ENCODE results near the gene KCTD2. TPM values are rescaled to one million over a fixed set of nuclear protein-coding genes. Genes with fewer than 3 reads are reported as not detected.
"Not testable (repeated sequence)": the region's sequence is repeated elsewhere in the genome, so short reads cannot be mapped to it uniquely, and the experiment has no call there.

The KCTD2 gene
- total RNA-seq, 1 donor from 2014 or later: 17.1 TPM

DNA sequence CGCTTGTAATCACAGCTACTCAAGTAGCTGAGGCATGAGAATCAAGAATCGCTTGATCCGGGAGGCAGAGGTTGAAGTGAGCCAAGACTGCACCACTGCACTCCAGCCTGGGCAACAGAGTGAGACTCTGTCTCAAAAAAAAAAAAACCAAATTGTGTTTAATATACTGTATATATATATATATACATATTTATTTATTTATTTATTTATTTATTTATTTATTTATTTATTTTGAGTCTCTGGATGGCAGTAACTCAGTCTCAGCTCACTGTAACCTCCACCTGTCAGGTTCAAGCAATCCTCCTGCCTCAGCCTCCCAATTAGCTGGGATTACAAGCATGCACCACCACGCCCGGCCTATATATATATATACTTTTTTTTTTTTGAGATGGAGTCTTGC lies 25.9 kb downstream of the KCTD2 start:
- not testable (repeated sequence) for H3K9me3 ChIP-seq (ENCODE audit: insufficient read depth, low read depth, low read length); H3K9ac ChIP-seq (ENCODE audit: low read length); H3K36me3 ChIP-seq (ENCODE audit: insufficient read depth, low read length); H3K27ac Mint-ChIP-seq (ENCODE audit: unreplicated experiment); H4K20me1 ChIP-seq (ENCODE audit: insufficient read depth, low read length); H3K4me3 ChIP-seq (ENCODE audit: insufficient read depth, low read depth, low read length); H3K4me1 Mint-ChIP-seq (ENCODE audit: low read depth, unreplicated experiment); H3K27me3 ChIP-seq (ENCODE audit: insufficient read depth, low read length); H3K27ac ChIP-seq (ENCODE audit: low read depth, low read length); H3K27me3 Mint-ChIP-seq (ENCODE audit: low read depth, unreplicated experiment); FAIRE-seq; H3K9me3 Mint-ChIP-seq (ENCODE audit: unreplicated experiment); H2AFZ ChIP-seq (ENCODE audit: low read depth, low read length); DNase-seq (ENCODE audit: low read depth); H3K4me3 Mint-ChIP-seq (ENCODE audit: unreplicated experiment); H3K4me1 ChIP-seq (ENCODE audit: insufficient read depth, low read length); H3K4me2 ChIP-seq (ENCODE audit: low read length); H3K79me2 ChIP-seq (ENCODE audit: insufficient read depth, low read length); H3K36me3 Mint-ChIP-seq (ENCODE audit: low read depth, unreplicated experiment)

DNA sequence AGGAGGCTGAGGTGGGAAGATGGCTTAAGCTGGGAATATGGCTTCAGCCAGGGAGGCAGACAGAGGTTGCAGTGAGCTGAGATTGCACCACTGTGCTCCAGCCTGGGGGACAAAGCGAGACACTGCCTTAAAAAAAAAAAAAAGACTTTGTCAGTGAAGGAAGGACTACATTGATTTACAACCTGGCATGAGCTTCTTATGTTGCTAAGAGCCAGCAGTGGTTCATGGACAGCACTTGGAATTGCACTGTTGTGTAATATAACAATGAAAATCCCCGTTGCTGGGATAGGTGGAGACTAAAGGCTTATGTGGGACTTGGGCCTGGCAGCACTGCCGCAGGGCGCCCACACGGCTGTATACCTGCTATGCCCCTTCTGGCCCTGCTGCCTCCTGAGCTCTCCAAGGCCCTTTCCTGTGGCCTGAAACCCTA lies 26.6 kb downstream of the KCTD2 start:
- Mint-ChIP-seq H3K27ac (ENCODE audit: unreplicated experiment) (peak overlapping the region; percentile 41), H3K9me3 (ENCODE audit: unreplicated experiment) (no peaks in the 10 kb centered on the region), H3K27me3 (ENCODE audit: low read depth, unreplicated experiment) (peaks cover 1% of the 10 kb centered on the region), H3K4me3 (ENCODE audit: unreplicated experiment) (no peak overlapping the region), H3K4me1 (ENCODE audit: low read depth, unreplicated experiment) (peaks cover 11% of the 10 kb centered on the region), H3K36me3 (ENCODE audit: low read depth, unreplicated experiment) (no peaks in the 10 kb centered on the region)
- DNase-seq (ENCODE audit: low read depth) (no peak), FAIRE-seq (no peak)
- H3K4me2 ChIP-seq (ENCODE audit: low read length): no peak overlapping the region
- peaks cover 15% of the 10 kb centered on the region for H3K4me1 ChIP-seq (ENCODE audit: insufficient read depth, low read length)
- no peaks in the 10 kb centered on the region for H3K27me3 ChIP-seq (ENCODE audit: insufficient read depth, low read length)
- TF ChIP-seq, protein P1, sequence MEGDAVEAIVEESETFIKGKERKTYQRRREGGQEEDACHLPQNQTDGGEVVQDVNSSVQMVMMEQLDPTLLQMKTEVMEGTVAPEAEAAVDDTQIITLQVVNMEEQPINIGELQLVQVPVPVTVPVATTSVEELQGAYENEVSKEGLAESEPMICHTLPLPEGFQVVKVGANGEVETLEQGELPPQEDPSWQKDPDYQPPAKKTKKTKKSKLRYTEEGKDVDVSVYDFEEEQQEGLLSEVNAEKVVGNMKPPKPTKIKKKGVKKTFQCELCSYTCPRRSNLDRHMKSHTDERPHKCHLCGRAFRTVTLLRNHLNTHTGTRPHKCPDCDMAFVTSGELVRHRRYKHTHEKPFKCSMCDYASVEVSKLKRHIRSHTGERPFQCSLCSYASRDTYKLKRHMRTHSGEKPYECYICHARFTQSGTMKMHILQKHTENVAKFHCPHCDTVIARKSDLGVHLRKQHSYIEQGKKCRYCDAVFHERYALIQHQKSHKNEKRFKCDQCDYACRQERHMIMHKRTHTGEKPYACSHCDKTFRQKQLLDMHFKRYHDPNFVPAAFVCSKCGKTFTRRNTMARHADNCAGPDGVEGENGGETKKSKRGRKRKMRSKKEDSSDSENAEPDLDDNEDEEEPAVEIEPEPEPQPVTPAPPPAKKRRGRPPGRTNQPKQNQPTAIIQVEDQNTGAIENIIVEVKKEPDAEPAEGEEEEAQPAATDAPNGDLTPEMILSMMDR (IDR thresholded peaks at IDR 0.05; ENCODE audit: insufficient read depth, low read depth, low read length): no peak
- TF ChIP-seq EZH2 (IDR thresholded peaks at IDR 0.05; ENCODE audit: insufficient read depth, low read length): no peak
- H3K9me3 ChIP-seq (ENCODE audit: insufficient read depth, low read depth, low read length): no peaks in the 10 kb centered on the region
- H3K27ac ChIP-seq (ENCODE audit: low read depth, low read length): no peak overlapping the region
- no peaks in the 10 kb centered on the region for H4K20me1 ChIP-seq (ENCODE audit: insufficient read depth, low read length)
- H3K79me2 ChIP-seq (ENCODE audit: insufficient read depth, low read length): no peaks in the 10 kb centered on the region
- H3K36me3 ChIP-seq (ENCODE audit: insufficient read depth, low read length): no peaks in the 10 kb centered on the region
- no peak overlapping the region for H2AFZ ChIP-seq (ENCODE audit: low read depth, low read length)
- no peak overlapping the region for H3K4me3 ChIP-seq (ENCODE audit: insufficient read depth, low read depth, low read length)
- H3K9ac ChIP-seq (ENCODE audit: low read length): no peak overlapping the region

DNA sequence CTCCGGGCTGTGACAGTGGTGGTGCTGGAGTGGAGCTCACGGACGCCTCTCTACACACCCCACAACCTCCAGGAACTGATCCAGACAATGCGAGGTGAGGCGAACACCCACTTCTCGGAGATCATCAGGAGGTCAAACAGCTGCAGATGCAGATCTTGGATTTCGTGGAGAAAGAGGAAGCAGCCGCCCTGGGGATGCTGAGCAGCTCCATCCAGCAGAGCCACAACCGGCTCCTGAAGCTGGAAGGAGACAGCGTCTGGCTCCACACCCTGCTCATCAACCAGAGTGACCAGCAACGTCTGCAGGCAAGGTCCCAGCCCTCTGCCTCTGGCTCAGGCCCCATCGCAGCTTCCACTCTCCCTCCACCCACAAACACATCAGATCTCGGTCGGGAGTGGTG lies 27.5 kb downstream of the KCTD2 start:
- no peak overlapping the region for H3K4me3 ChIP-seq (ENCODE audit: insufficient read depth, low read depth, low read length)
- H3K36me3 Mint-ChIP-seq (ENCODE audit: low read depth, unreplicated experiment): no peaks in the 10 kb centered on the region
- H3K27me3 ChIP-seq (ENCODE audit: insufficient read depth, low read length): no peaks in the 10 kb centered on the region
- no peak for DNase-seq (ENCODE audit: low read depth)
- no peaks in the 10 kb centered on the region for H3K36me3 ChIP-seq (ENCODE audit: insufficient read depth, low read length)
- peaks cover 24% of the 10 kb centered on the region for H3K4me1 ChIP-seq (ENCODE audit: insufficient read depth, low read length)
- H2AFZ ChIP-seq (ENCODE audit: low read depth, low read length): no peak overlapping the region
- FAIRE-seq: no peak
- no peak overlapping the region for H3K9ac ChIP-seq (ENCODE audit: low read length)
- H3K27ac Mint-ChIP-seq (ENCODE audit: unreplicated experiment): no peak overlapping the region
- H3K9me3 Mint-ChIP-seq (ENCODE audit: unreplicated experiment): no peaks in the 10 kb centered on the region
- no peak overlapping the region for H3K4me3 Mint-ChIP-seq (ENCODE audit: unreplicated experiment)
- no peaks in the 10 kb centered on the region for H3K9me3 ChIP-seq (ENCODE audit: insufficient read depth, low read depth, low read length)
- H3K79me2 ChIP-seq (ENCODE audit: insufficient read depth, low read length): no peaks in the 10 kb centered on the region
- H3K4me1 Mint-ChIP-seq (ENCODE audit: low read depth, unreplicated experiment): peaks cover 17% of the 10 kb centered on the region
- H3K27me3 Mint-ChIP-seq (ENCODE audit: low read depth, unreplicated experiment): peaks cover 1% of the 10 kb centered on the region
- H4K20me1 ChIP-seq (ENCODE audit: insufficient read depth, low read length): no peaks in the 10 kb centered on the region
- TF ChIP-seq EZH2 (IDR thresholded peaks at IDR 0.05; ENCODE audit: insufficient read depth, low read length): no peak
- TF ChIP-seq, protein P1 (IDR thresholded peaks at IDR 0.05; ENCODE audit: insufficient read depth, low read depth, low read length): no peak
- H3K4me2 ChIP-seq (ENCODE audit: low read length): no peak overlapping the region
- H3K27ac ChIP-seq (ENCODE audit: low read depth, low read length): no peak overlapping the region
